ENCODE data around the gene ANKRD49. TPM values are rescaled to one million over a fixed set of nuclear protein-coding genes. Genes with fewer than 3 reads are reported as not detected.
A peak's percentile ranks its signal among the peaks of the same experiment; 100 is the strongest.

ANKRD49 gene
- total and polyA plus RNA-seq, 10 donors = 18.8 to 46.5 (median 28.8) TPM

GRCh38 chr11:94469416-94469815, 24.4 kb upstream of the ANKRD49 start:
- H3K36me3 ChIP-seq = peaks cover 2 to 89% (median 38%) of the 10 kb centered on the region in 6 donors

DNA sequence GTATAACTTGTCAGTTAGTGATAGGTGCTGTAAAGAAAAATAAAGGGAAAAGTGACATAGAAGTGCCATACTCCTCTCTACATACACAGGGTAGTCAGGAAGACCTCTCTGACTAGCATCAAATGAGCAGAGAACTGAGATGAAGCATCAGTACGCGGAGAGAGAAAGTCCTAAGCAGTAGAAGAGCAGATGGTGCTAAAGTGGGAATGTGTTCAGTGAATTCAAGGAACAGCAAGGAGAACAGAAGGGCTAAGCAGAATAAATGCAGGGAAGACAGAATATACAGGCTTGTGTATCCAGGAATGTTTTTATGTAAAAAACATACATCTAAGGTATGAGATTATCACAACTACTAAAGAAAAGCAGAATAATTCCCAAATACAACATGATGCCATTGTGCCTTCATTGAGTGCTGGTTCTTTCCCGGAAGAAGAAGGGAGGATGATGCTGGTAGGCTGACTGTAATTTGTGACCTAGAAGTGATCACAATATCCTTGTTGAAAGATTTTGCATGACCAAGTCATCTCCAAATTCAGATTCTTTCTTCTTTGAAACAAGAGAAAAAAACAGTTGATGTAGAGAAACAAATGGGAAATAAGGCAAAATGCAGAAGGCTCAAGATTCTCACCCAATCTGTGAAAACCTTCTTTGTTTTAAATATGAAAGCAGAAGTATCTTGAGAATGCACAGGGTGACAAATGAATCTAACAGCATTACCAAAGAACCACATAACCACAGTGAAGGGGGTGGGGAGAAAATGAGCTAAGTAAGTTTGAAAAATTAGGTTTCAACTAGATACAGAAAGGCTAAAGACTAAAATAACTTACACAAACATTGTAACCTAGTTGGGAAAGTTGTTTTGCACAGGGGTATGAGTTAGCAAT, 20.6 kb upstream of the ANKRD49 start:
- DNase-seq = no peak
- H3K9me3 ChIP-seq = no peaks in the 10 kb centered on the region
- H3K27ac ChIP-seq = peak overlapping the region in 3 of 8 donors; percentile 46 to 51 (median 50)
- H3K4me3 ChIP-seq = no peak overlapping the region
- H3K4me1 ChIP-seq = peaks cover 0 to 14% (median 3%) of the 10 kb centered on the region in 6 donors
- no peaks in the 10 kb centered on the region for H3K27me3 ChIP-seq (replicated peaks in 1 of 7)
- 84 to 96% (median 95%) methylated on average over 3 of the region's 3 CpGs for WGBS, 5 donors
- intact Hi-C loops (cut with DNase I; ENCODE audit: low total_unique reads) = no loop called here
- peaks cover 2 to 86% (median 41%) of the 10 kb centered on the region in 6 donors for H3K36me3 ChIP-seq
- TF ChIP-seq POLR2A (IDR thresholded peaks at IDR 0.05) (no peak), POLR2AphosphoS5 (IDR thresholded peaks at IDR 0.05) (no peak), CTCF (IDR thresholded peaks at IDR 0.05 in 8 of 11, conservative IDR thresholded peaks at IDR 0.05 in 3 of 11) (no peak)

More at GRCh38 chr11:94469416-94469815, 24.4 kb upstream of the ANKRD49 start:
- Histone ChIP-seq H3K4me3 (no peak overlapping the region), H3K4me1 (peaks cover 0 to 14% (median 3%) of the 10 kb centered on the region in 6 donors), H3K9me3 (no peaks in the 10 kb centered on the region), H3K27me3 (replicated peaks in 1 of 7) (no peaks in the 10 kb centered on the region), H3K27ac (no peak overlapping the region)
- intact Hi-C loops (cut with DNase I; ENCODE audit: low total_unique reads) = no loop called here
- TF ChIP-seq CTCF (IDR thresholded peaks at IDR 0.05 in 8 of 11, conservative IDR thresholded peaks at IDR 0.05 in 3 of 11) = no peak
- no peak for TF ChIP-seq POLR2AphosphoS5 (IDR thresholded peaks at IDR 0.05)
- TF ChIP-seq POLR2A (IDR thresholded peaks at IDR 0.05) = no peak
- WGBS, 5 donors = 73 to 88% (median 85%) methylated on average over 2 of the region's 2 CpGs
- no peak for DNase-seq

GRCh38 chr11:94477624-94478023, 16.2 kb upstream of the ANKRD49 start:
- TF ChIP-seq POLR2AphosphoS5 (IDR thresholded peaks at IDR 0.05) = no peak
- no peak for TF ChIP-seq CTCF (IDR thresholded peaks at IDR 0.05 in 8 of 11, conservative IDR thresholded peaks at IDR 0.05 in 3 of 11)
- no peak for TF ChIP-seq POLR2A (IDR thresholded peaks at IDR 0.05)
- no peak for DNase-seq
- intact Hi-C loops (cut with DNase I; ENCODE audit: low total_unique reads) = no loop called here
- 36 to 61% (median 44%) methylated on average over 2 of the region's 2 CpGs for WGBS, 5 donors
- no peaks in the 10 kb centered on the region for H3K27me3 ChIP-seq (replicated peaks in 1 of 7)
- no peaks in the 10 kb centered on the region for H3K9me3 ChIP-seq
- no peak overlapping the region for H3K4me3 ChIP-seq
- H3K4me1 ChIP-seq = peaks cover 0 to 14% (median 3%) of the 10 kb centered on the region in 6 donors
- no peak overlapping the region for H3K27ac ChIP-seq
- H3K36me3 ChIP-seq = peaks cover 2 to 87% (median 46%) of the 10 kb centered on the region in 6 donors

- Histone ChIP-seq H3K36me3 (peaks cover 0 to 100% (median 67%) of the 10 kb centered on the region in 6 donors), H3K27ac (no peak overlapping the region), H3K4me3 (no peak overlapping the region), H3K27me3 (replicated peaks in 1 of 7) (no peaks in the 10 kb centered on the region), H3K4me1 (no peaks in the 10 kb centered on the region), H3K9me3 (no peaks in the 10 kb centered on the region)
- TF ChIP-seq POLR2AphosphoS5 (IDR thresholded peaks at IDR 0.05) = no peak
- no peak for TF ChIP-seq POLR2A (IDR thresholded peaks at IDR 0.05)
- TF ChIP-seq CTCF (IDR thresholded peaks at IDR 0.05 in 8 of 11, conservative IDR thresholded peaks at IDR 0.05 in 3 of 11) = no peak
- DNase-seq = no peak
- intact Hi-C loops (cut with DNase I; ENCODE audit: low total_unique reads) = no loop called here
Measured at GRCh38 chr11:94481342-94481741, 12.4 kb upstream of the ANKRD49 start.
